A673 (cell line): ENCODE measurements around the gene LCN9. TPM values are rescaled to one million over a fixed set of nuclear protein-coding genes. Genes with fewer than 3 reads are reported as not detected.
"Not testable (repeated sequence)": the region's sequence is repeated elsewhere in the genome, so short reads cannot be mapped to it uniquely, and the experiment has no call there.

ENCODE experiments used
- BruUV-seq: library from RNA; stranded (reverse); fragments of 400-500 nt; replicated peaks from 2 replicates; lab custom pipeline; 2021; lab: Mats Ljungman, UMichigan
- CTCF ChIA-PET: fragments of 300-600 bp; sonication (Branson Sonifier 250); formaldehyde crosslinking; loops from one replicate; lab custom pipeline; 2022; ENCODE audit warnings: antibody characterized with exemption; lab: Charles Lee
- POLR2A ChIA-PET: fragments of 300-600 bp; sonication (Branson Sonifier 250); formaldehyde crosslinking; loops from one replicate; lab custom pipeline; 2022; ENCODE audit warnings: antibody characterized with exemption; ENCODE audit not compliant: low non-redundant PET; lab: Charles Lee
- DNase-seq: peaks from one replicate; pipeline ENCODE4 v3.0.0-alpha.2; 2015; ENCODE audit warnings: low spot score
- H3K27ac ChIP-seq: fragments of 200-600 bp; sonication (generic); 2 replicates; pipeline ENCODE4 v1.5.1; 2016; ENCODE audit warnings: mixed run types, low read depth, mild to moderate bottlenecking, mixed read lengths, antibody characterized with exemption, low read length; ENCODE audit not compliant: poor library complexity, severe bottlenecking
- H3K27me3 ChIP-seq: fragments of 200-600 bp; sonication (generic); replicated peaks from 2 replicates; pipeline ENCODE4 v1.6.1; 2017; ENCODE audit warnings: mixed run types, low read depth, mild to moderate bottlenecking, mixed read lengths, antibody characterized with exemption, low read length; ENCODE audit not compliant: insufficient read depth, poor library complexity
- H3K36me3 ChIP-seq: fragments of 200-600 bp; sonication (generic); 2 replicates; pipeline ENCODE4 v1.6.1; 2016; ENCODE audit warnings: mixed run types, mild to moderate bottlenecking, mixed read lengths, antibody characterized with exemption, low read length; ENCODE audit not compliant: insufficient read depth, poor library complexity, severe bottlenecking
- H3K4me1 ChIP-seq: fragments of 200-600 bp; sonication (generic); 2 replicates; pipeline ENCODE4 v1.6.1; 2017; ENCODE audit warnings: mixed run types, mild to moderate bottlenecking, mixed read lengths, antibody characterized with exemption, low read length; ENCODE audit not compliant: insufficient read depth, poor library complexity, severe bottlenecking
- H3K4me3 ChIP-seq: fragments of 200-600 bp; sonication (generic); 2 replicates; pipeline ENCODE4 v1.5.1; 2016; ENCODE audit warnings: low read depth, mixed run types, mild to moderate bottlenecking, mixed read lengths, low read length; ENCODE audit not compliant: poor library complexity, severe bottlenecking
- H3K9me3 ChIP-seq: fragments of 200-600 bp; sonication (generic); 2 replicates; pipeline ENCODE4 v1.6.1; 2016; ENCODE audit warnings: mixed run types, low read depth, mild to moderate bottlenecking, mixed read lengths, antibody characterized with exemption, low read length; ENCODE audit not compliant: poor library complexity, severe bottlenecking
- CTCF ChIP-seq: fragments of 300-800, 200-600 bp; sonication (generic); conservative IDR thresholded peaks from 2 replicates; pipeline ENCODE4 v1.5.1; 2017; ENCODE audit warnings: low read depth, mild to moderate bottlenecking, antibody characterized with exemption, low read length, moderate library complexity, mixed read lengths
- EZH2 ChIP-seq: fragments of 200-600 bp; sonication (generic); IDR thresholded peaks from 2 replicates; pipeline ENCODE4 v1.6.1; 2017; ENCODE audit warnings: borderline replicate concordance, low read depth, mild to moderate bottlenecking, mixed read lengths, antibody characterized with exemption, low read length; ENCODE audit not compliant: poor library complexity, severe bottlenecking
- intact Hi-C: fragments of 100-400 bp; cut with micrococcal nuclease; formaldehyde crosslinking; loops from one replicate; pipeline ENCODE4 v1.10.0; 2022; ENCODE audit not compliant: unreplicated experiment
- total RNA-seq: library from RNA; stranded (reverse); gene quantifications from 2 replicates; pipeline ENCODE4 v1.2.3, GENCODE V29; 2021

LCN9 gene
- total RNA-seq, 1 experiment from 2014 or later: not detected

GRCh38 chr9:135632841-135633240 lies 30.3 kb upstream of the LCN9 start:
- H3K36me3 ChIP-seq: no peaks in the 10 kb centered on the region
- TF ChIP-seq EZH2 (no peak), CTCF (no peak)
- H3K9me3 ChIP-seq: peaks cover 5% of the 10 kb centered on the region
- H3K4me1 ChIP-seq: no peaks in the 10 kb centered on the region
- intact Hi-C loops: no loop called here
- no peak for DNase-seq
- peaks cover 62% of the 10 kb centered on the region for H3K27me3 ChIP-seq
- no TSS peak for BruUV-seq
- no peak overlapping the region for H3K4me3 ChIP-seq
- ChIA-PET CTCF (no interaction called here), POLR2A (no interaction called here)
- H3K27ac ChIP-seq: no peak overlapping the region

- H3K36me3 ChIP-seq, H3K27ac ChIP-seq, DNase-seq, BruUV-seq, H3K4me1 ChIP-seq, H3K4me3 ChIP-seq, intact Hi-C loops, H3K9me3 ChIP-seq, CTCF ChIA-PET: not testable (repeated sequence)
- POLR2A ChIA-PET: interaction anchor here (0.6 kb wide), 1 partner anchor 16 kb away, joined by 6 read pairs; no protein-coding TSS in a partner anchor
- peaks cover 36% of the 10 kb centered on the region for H3K27me3 ChIP-seq
Observed at GRCh38 chr9:135636930-135637530, 26.1 kb upstream of the LCN9 start.

- peaks cover 24% of the 10 kb centered on the region for H3K27me3 ChIP-seq
- BruUV-seq: no TSS peak
- POLR2A ChIA-PET: no interaction called here
- no peak within 1 kb of the TSS for H3K27ac ChIP-seq
- peaks cover 2% of the 10 kb centered on the region for H3K9me3 ChIP-seq
- H3K4me1 ChIP-seq: no peaks in the 10 kb centered on the region
- intact Hi-C loops: no loop called here
- H3K4me3 ChIP-seq: no peak within 1 kb of the TSS
- TF ChIP-seq CTCF: no peak
- no peak for TF ChIP-seq EZH2
- no peaks in the 10 kb centered on the region for H3K36me3 ChIP-seq
- DNase-seq: no peak
- CTCF ChIA-PET: no interaction called here
Observed at GRCh38 chr9:135639196-135639595, 23.9 kb upstream of the LCN9 start, which contains the start of gene GLT6D1. GLT6D1 (minus strand) TSS chr9:135639540; CDS start chr9:135639187, 353 bp downstream.

- Histone ChIP-seq H3K4me1 (no peaks in the 10 kb centered on the region), H3K36me3 (no peaks in the 10 kb centered on the region), H3K9me3 (peaks cover 13% of the 10 kb centered on the region), H3K27ac (no peak overlapping the region), H3K27me3 (peaks cover 8% of the 10 kb centered on the region), H3K4me3 (no peak overlapping the region)
- intact Hi-C loops: no loop called here
- ChIA-PET POLR2A (no interaction called here), CTCF (no interaction called here)
- TF ChIP-seq EZH2 (no peak), CTCF (no peak)
- no TSS peak for BruUV-seq
- no peak for DNase-seq
Observed at GRCh38 chr9:135641047-135641446, 22.1 kb upstream of the LCN9 start.
